IMR-90 (cell line): ENCODE results near the gene PRR5. TPM values are rescaled to one million over a fixed set of nuclear protein-coding genes. Genes with fewer than 3 reads are reported as not detected.

ENCODE experiments used
- ATAC-seq: fragments of 200-7000 bp; cut with Tn5 transposase; 2 replicates; pipeline ENCODE4 v1.9.1; 2020; ENCODE audit warnings: low read depth, mild to moderate bottlenecking, moderate library complexity
- BruUV-seq: library from RNA; stranded (reverse); fragments of 400-500 nt; replicated peaks from 2 replicates; lab custom pipeline; 2021; lab: Mats Ljungman, UMichigan
- CTCF ChIA-PET: fragments of 300-600 bp; formaldehyde crosslinking; extraction: SDS; loops from one replicate; lab custom pipeline; 2021; ENCODE audit warnings: antibody characterized with exemption; lab: Yijun Ruan, JAX
- POLR2A ChIA-PET: fragments of 300-600 bp; sonication (Branson Sonifier 250); formaldehyde crosslinking; loops from one replicate; lab custom pipeline; 2022; ENCODE audit warnings: antibody characterized with exemption; ENCODE audit not compliant: unreplicated experiment; lab: Charles Lee
- DNase-seq: peaks from one replicate; pipeline ENCODE4 v3.0.0; 2013
- H2AFZ ChIP-seq: replicated peaks from 2 replicates; pipeline ENCODE3; 2013; ENCODE audit warnings: low read length, mild to moderate bottlenecking; ENCODE audit not compliant: poor library complexity
- H2AK5ac ChIP-seq: 2 replicates; pipeline ENCODE4 v1.6.1; 2013; ENCODE audit warnings: low read depth, low read length, inconsistent platforms
- H2AK9ac ChIP-seq: replicated peaks from 2 replicates; pipeline ENCODE3; 2013; ENCODE audit warnings: mild to moderate bottlenecking, low read depth, low read length, moderate library complexity; ENCODE audit not compliant: poor library complexity
- H2BK120ac ChIP-seq: 2 replicates; pipeline ENCODE4 v1.6.1; 2013; ENCODE audit warnings: low read depth, low read length, inconsistent platforms
- H2BK15ac ChIP-seq: 3 replicates; pipeline ENCODE4 v1.6.1; 2013; ENCODE audit warnings: low read depth, low read length, inconsistent platforms
- H2BK20ac ChIP-seq: 2 replicates; pipeline ENCODE4 v1.6.1; 2013; ENCODE audit warnings: low read depth, mild to moderate bottlenecking, inconsistent platforms, low read length, moderate library complexity
- H2BK5ac ChIP-seq: 2 replicates; pipeline ENCODE4 v1.6.1; 2013; ENCODE audit warnings: mild to moderate bottlenecking, low read depth, low read length, inconsistent platforms; ENCODE audit not compliant: poor library complexity, severe bottlenecking
- H3K14ac ChIP-seq: replicated peaks from 2 replicates; pipeline ENCODE4 v1.6.1; 2013; ENCODE audit warnings: low read depth, low read length, inconsistent platforms
- H3K18ac ChIP-seq: 2 replicates; pipeline ENCODE4 v1.6.1; 2013; ENCODE audit warnings: low read depth, low read length, control low read depth
- H3K23ac ChIP-seq: 2 replicates; pipeline ENCODE4 v1.6.1; 2013; ENCODE audit warnings: low read depth, low read length, inconsistent platforms
- H3K27ac ChIP-seq: 2 replicates; pipeline ENCODE4 v1.5.1; 2013; ENCODE audit warnings: mild to moderate bottlenecking, control low read depth, low read length; ENCODE audit not compliant: insufficient read depth
- H3K27me3 ChIP-seq: 2 replicates; pipeline ENCODE4 v1.6.1; 2013; ENCODE audit warnings: low read length; ENCODE audit not compliant: control insufficient read depth, insufficient read depth
- H3K36me3 ChIP-seq: 2 replicates; pipeline ENCODE4 v1.6.1; 2013; ENCODE audit warnings: low read length, mixed read lengths; ENCODE audit not compliant: control insufficient read depth, insufficient read depth
- H3K4ac ChIP-seq: 2 replicates; pipeline ENCODE4 v1.6.1; 2013; ENCODE audit warnings: low read depth, low read length, inconsistent platforms
- H3K4me1 ChIP-seq: 2 replicates; pipeline ENCODE4 v1.6.1; 2013; ENCODE audit warnings: low read length, mixed read lengths; ENCODE audit not compliant: control insufficient read depth, insufficient read depth
- H3K4me2 ChIP-seq: 2 replicates; pipeline ENCODE4 v1.6.1; 2013; ENCODE audit warnings: low read depth, mild to moderate bottlenecking, control low read depth, low read length, moderate library complexity
- H3K4me3 ChIP-seq: 2 replicates; pipeline ENCODE4 v1.5.1; 2013; ENCODE audit warnings: low read depth, mild to moderate bottlenecking, control low read depth, low read length, moderate library complexity; ENCODE audit not compliant: insufficient read depth
- H3K56ac ChIP-seq: 2 replicates; pipeline ENCODE4 v1.6.1; 2013; ENCODE audit warnings: low read length, inconsistent platforms; ENCODE audit not compliant: insufficient read depth; ENCODE audit errors: extremely low read depth
- H3K79me1 ChIP-seq, 2 experiments: 2 replicates each; pipeline ENCODE4 v1.6.1; 2013; ENCODE audit warnings: low read length in 2 of 2, inconsistent platforms in 1 of 2, low read depth in 1 of 2
- H3K9ac ChIP-seq: 2 replicates; pipeline ENCODE4 v1.6.1; 2013; ENCODE audit warnings: low read depth, low read length, control low read depth
- H3K9me1 ChIP-seq: 2 replicates; pipeline ENCODE4 v1.6.1; 2013; ENCODE audit warnings: low read length, inconsistent platforms; ENCODE audit not compliant: insufficient read depth
- H3K9me3 ChIP-seq: 2 replicates; pipeline ENCODE4 v1.6.1; 2013; ENCODE audit warnings: low read length; ENCODE audit not compliant: control insufficient read depth, insufficient read depth
- H4K20me1 ChIP-seq: 2 replicates; pipeline ENCODE4 v1.6.1; 2013; ENCODE audit warnings: low read length, inconsistent platforms; ENCODE audit not compliant: insufficient read depth
- H4K5ac ChIP-seq: 2 replicates; pipeline ENCODE4 v1.6.1; 2013; ENCODE audit warnings: mild to moderate bottlenecking, low read depth, low read length, control low read depth
- H4K8ac ChIP-seq, 2 experiments: 2 replicates each; pipeline ENCODE4 v1.6.1; 2013; ENCODE audit warnings: low read depth in 2 of 2, low read length in 2 of 2, control low read depth in 1 of 2, inconsistent platforms in 1 of 2
- H4K91ac ChIP-seq: 2 replicates; pipeline ENCODE4 v1.6.1; 2013; ENCODE audit warnings: low read depth, low read length, inconsistent platforms; ENCODE audit not compliant: insufficient read depth
- RAD21 ChIP-seq: IDR thresholded peaks from 2 replicates; pipeline ENCODE4 v1.6.1; 2012; ENCODE audit warnings: low read length, improper control_type of control experiment
- WGBS, 2 experiments: methylation state at CpG; one replicate each; pipeline versions ENCODE4 v1.1.5 to v1.1.7; 2013; ENCODE audit warnings: missing lambda C conversion rate in 2 of 2; ENCODE audit not compliant: insufficient read length in 1 of 2; ENCODE audit errors: extremely low coverage in 2 of 2; 5-methylcytosine and 5-hydroxymethylcytosine counted together
- dilution Hi-C: fragments of 300-500 bp; cut with HindIII; formaldehyde crosslinking; loops from one replicate; pipeline ENCODE4 v1.14.3; 2018; ENCODE audit warnings: low sequenced_read_pairs; ENCODE audit not compliant: unreplicated experiment
- in situ Hi-C: fragments of 300-500 bp; cut with MboI; formaldehyde crosslinking; loops from 3 replicates; pipeline ENCODE4 v1.14.3; 2019; ENCODE audit warnings: low sequenced_read_pairs, inconsistent platforms, mixed read lengths
- intact Hi-C: fragments of 100-400 bp; cut with micrococcal nuclease; formaldehyde crosslinking; loops from 2 replicates; pipeline ENCODE4 v1.10.0; 2022
- polyA plus RNA-seq, 3 experiments: library from polyadenylated mRNA; depleted of rRNA; stranded (reverse); fragments of >200 nt; gene quantifications; 2 replicates each; pipeline ENCODE4 v1.2.3, GENCODE V29; 2012; ENCODE audit warnings: low replicate concordance in 1 of 3
- total RNA-seq: library from RNA; depleted of rRNA; stranded (reverse); fragments of >200 nt; gene quantifications from 2 replicates; pipeline ENCODE4 v1.2.3, GENCODE V29; 2012

PRR5 gene
- total and polyA plus RNA-seq, 2 of the 4 experiments (the other 2 are of a cell fraction): 8.1 to 24.3 TPM

- Histone ChIP-seq H3K23ac (no peak overlapping the region), H3K36me3 (no peaks in the 10 kb centered on the region), H3K9me1 (peaks cover 3% of the 10 kb centered on the region; the same call in 1 of the 2 replicates), H4K5ac (no peak overlapping the region), H3K4me3 (no peak overlapping the region), H3K56ac (no peak overlapping the region), H4K8ac (no peak overlapping the region), H2BK120ac (no peak overlapping the region), H2AFZ (no peak overlapping the region), H3K14ac (no peak overlapping the region), H3K18ac (no peak overlapping the region), H2AK5ac (no peak overlapping the region), H3K4ac (no peak overlapping the region), H2BK15ac (no peak overlapping the region), H3K9me3 (no peaks in the 10 kb centered on the region), H3K9ac (no peak overlapping the region), H3K27ac (no peak overlapping the region), H2BK5ac (no peak overlapping the region), H3K4me1 (peaks cover 7% of the 10 kb centered on the region; the same call in 1 of the 2 replicates), H4K20me1 (no peaks in the 10 kb centered on the region), H2BK20ac (no peak overlapping the region), H3K79me1 (no peaks in the 10 kb centered on the region), H3K27me3 (peaks cover 26% of the 10 kb centered on the region), H3K4me2 (no peak overlapping the region), H2AK9ac (no peak overlapping the region), H4K91ac (no peak overlapping the region)
- WGBS, 2 experiments: no CpG with 5 or more reads among the region's 5 CpGs
- intact Hi-C loops: no loop called here
- no TSS peak for BruUV-seq
- POLR2A ChIA-PET: no interaction called here
- no peak for TF ChIP-seq RAD21
- ATAC-seq (no peak), DNase-seq (no peak)
- in situ Hi-C loops: no loop called here
- CTCF ChIA-PET: no interaction called here
- dilution Hi-C loops: no loop called here
These were observed 58.5 kb downstream of the PRR5 start for GRCh38 chr22:44760476-44760875.
